ENCODE results near the gene BST2. TPM values are rescaled to one million over a fixed set of nuclear protein-coding genes. Genes with fewer than 3 reads are reported as not detected.

BST2 gene
- total and polyA plus RNA-seq, 4 donors, result 25.6 to 239 (median 123) TPM

- 92% methylated on average over 9 of the region's 9 CpGs for WGBS
- Histone ChIP-seq H3K9me3 (ENCODE audit: control insufficient read depth in 4 of 4, low read length in 3 of 4) (no peaks in the 10 kb centered on the region), H3K9ac (ENCODE audit: low read depth in 1 of 2, low read length in 2 of 2) (no peak overlapping the region), H3K4me3 (ENCODE audit: low read depth in 1 of 3, low read length in 3 of 3) (no peak overlapping the region), H3K27ac (ENCODE audit: low read depth in 1 of 2, low read length in 2 of 2) (no peak overlapping the region), H3K4me1 (ENCODE audit: control insufficient read depth in 4 of 4, insufficient read depth in 4 of 4, low read length in 3 of 4) (peaks cover 0 to 15% (median 12%) of the 10 kb centered on the region in 4 donors), H3K36me3 (ENCODE audit: control insufficient read depth in 4 of 4, insufficient read depth in 3 of 4, low read depth in 1 of 4, low read length in 3 of 4) (peaks cover 2 to 9% (median 4%) of the 10 kb centered on the region in 4 donors), H3K27me3 (ENCODE audit: control insufficient read depth in 4 of 4, insufficient read depth in 4 of 4, low read length in 3 of 4) (no peaks in the 10 kb centered on the region)
- TF ChIP-seq HNF4A (conservative IDR thresholded peaks at IDR 0.05), result peak in 1 of 2 donors; percentile 13
- TF ChIP-seq, protein P1, sequence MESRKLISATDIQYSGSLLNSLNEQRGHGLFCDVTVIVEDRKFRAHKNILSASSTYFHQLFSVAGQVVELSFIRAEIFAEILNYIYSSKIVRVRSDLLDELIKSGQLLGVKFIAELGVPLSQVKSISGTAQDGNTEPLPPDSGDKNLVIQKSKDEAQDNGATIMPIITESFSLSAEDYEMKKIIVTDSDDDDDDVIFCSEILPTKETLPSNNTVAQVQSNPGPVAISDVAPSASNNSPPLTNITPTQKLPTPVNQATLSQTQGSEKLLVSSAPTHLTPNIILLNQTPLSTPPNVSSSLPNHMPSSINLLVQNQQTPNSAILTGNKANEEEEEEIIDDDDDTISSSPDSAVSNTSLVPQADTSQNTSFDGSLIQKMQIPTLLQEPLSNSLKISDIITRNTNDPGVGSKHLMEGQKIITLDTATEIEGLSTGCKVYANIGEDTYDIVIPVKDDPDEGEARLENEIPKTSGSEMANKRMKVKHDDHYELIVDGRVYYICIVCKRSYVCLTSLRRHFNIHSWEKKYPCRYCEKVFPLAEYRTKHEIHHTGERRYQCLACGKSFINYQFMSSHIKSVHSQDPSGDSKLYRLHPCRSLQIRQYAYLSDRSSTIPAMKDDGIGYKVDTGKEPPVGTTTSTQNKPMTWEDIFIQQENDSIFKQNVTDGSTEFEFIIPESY (IDR thresholded peaks at IDR 0.05), result no peak
- no peak for DNase-seq (ENCODE audit: low spot score)
Measured at GRCh38 chr19:17409990-17410389, 4.6 kb upstream of the BST2 start.

DNA sequence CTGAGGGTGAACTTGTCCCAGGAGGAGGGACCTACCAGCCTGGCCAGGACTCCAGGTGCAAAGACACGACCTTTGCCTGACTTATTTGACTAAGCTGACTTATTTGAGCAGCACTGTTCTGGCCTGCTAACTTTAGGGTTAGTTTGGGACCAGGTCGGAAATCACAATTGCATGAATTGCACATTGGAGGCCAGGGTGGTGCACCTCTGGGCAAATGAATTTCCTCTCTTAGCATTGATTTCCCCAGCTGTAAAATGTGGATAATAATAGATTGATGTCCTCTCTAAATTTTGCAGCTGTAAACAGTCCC is 1.4 kb upstream of the BST2 start:
- H3K36me3 ChIP-seq (ENCODE audit: control insufficient read depth in 4 of 4, insufficient read depth in 3 of 4, low read depth in 1 of 4, low read length in 3 of 4), result peaks cover 0 to 5% (median under 1%) of the 10 kb centered on the region in 4 donors

More for the DNA sequence above, 1.4 kb upstream of the BST2 start:
- DNase-seq (ENCODE audit: low spot score), result no peak
- 11% methylated on average over 2 of the region's 2 CpGs for WGBS
- H3K4me3 ChIP-seq (ENCODE audit: low read depth in 1 of 3, low read length in 3 of 3), result peak overlapping the region in 2 of 3 donors; percentile 38 to 62
- H3K27me3 ChIP-seq (ENCODE audit: control insufficient read depth in 4 of 4, insufficient read depth in 4 of 4, low read length in 3 of 4), result no peaks in the 10 kb centered on the region
- H3K27ac ChIP-seq (ENCODE audit: low read depth in 1 of 2, low read length in 2 of 2), result peak overlapping the region; percentile 95 to 96
- no peaks in the 10 kb centered on the region for H3K9me3 ChIP-seq (ENCODE audit: control insufficient read depth in 4 of 4, low read length in 3 of 4)
- H3K9ac ChIP-seq (ENCODE audit: low read depth in 1 of 2, low read length in 2 of 2), result peak overlapping the region; percentile 54 to 88
- H3K4me1 ChIP-seq (ENCODE audit: control insufficient read depth in 4 of 4, insufficient read depth in 4 of 4, low read length in 3 of 4), result peaks cover 0 to 30% (median 21%) of the 10 kb centered on the region in 4 donors
- peak; percentile 77 for TF ChIP-seq SP1 (IDR thresholded peaks at IDR 0.05)
- no peak for TF ChIP-seq FOXA2 (IDR thresholded peaks at IDR 0.05)
- TF ChIP-seq HNF4G (IDR thresholded peaks at IDR 0.05), result no peak
- peak; percentile 5 to 28 for TF ChIP-seq HNF4A (conservative IDR thresholded peaks at IDR 0.05)
- no peak for TF ChIP-seq TAF1 (conservative IDR thresholded peaks at IDR 0.05)
- TF ChIP-seq, protein P1 (IDR thresholded peaks at IDR 0.05), result no peak
- TF ChIP-seq YY1 (IDR thresholded peaks at IDR 0.05), result no peak
- TF ChIP-seq, protein P2, sequence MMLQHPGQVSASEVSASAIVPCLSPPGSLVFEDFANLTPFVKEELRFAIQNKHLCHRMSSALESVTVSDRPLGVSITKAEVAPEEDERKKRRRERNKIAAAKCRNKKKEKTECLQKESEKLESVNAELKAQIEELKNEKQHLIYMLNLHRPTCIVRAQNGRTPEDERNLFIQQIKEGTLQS (IDR thresholded peaks at IDR 0.05), result no peak
- peak; percentile 32 to 58 for TF ChIP-seq RXRA (IDR thresholded peaks at IDR 0.05)
- TF ChIP-seq, protein P3, sequence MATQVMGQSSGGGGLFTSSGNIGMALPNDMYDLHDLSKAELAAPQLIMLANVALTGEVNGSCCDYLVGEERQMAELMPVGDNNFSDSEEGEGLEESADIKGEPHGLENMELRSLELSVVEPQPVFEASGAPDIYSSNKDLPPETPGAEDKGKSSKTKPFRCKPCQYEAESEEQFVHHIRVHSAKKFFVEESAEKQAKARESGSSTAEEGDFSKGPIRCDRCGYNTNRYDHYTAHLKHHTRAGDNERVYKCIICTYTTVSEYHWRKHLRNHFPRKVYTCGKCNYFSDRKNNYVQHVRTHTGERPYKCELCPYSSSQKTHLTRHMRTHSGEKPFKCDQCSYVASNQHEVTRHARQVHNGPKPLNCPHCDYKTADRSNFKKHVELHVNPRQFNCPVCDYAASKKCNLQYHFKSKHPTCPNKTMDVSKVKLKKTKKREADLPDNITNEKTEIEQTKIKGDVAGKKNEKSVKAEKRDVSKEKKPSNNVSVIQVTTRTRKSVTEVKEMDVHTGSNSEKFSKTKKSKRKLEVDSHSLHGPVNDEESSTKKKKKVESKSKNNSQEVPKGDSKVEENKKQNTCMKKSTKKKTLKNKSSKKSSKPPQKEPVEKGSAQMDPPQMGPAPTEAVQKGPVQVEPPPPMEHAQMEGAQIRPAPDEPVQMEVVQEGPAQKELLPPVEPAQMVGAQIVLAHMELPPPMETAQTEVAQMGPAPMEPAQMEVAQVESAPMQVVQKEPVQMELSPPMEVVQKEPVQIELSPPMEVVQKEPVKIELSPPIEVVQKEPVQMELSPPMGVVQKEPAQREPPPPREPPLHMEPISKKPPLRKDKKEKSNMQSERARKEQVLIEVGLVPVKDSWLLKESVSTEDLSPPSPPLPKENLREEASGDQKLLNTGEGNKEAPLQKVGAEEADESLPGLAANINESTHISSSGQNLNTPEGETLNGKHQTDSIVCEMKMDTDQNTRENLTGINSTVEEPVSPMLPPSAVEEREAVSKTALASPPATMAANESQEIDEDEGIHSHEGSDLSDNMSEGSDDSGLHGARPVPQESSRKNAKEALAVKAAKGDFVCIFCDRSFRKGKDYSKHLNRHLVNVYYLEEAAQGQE (IDR thresholded peaks at IDR 0.05), result no peak
- no peak for TF ChIP-seq NR2F2 (IDR thresholded peaks at IDR 0.05)
- no peak for TF ChIP-seq EGR1 (IDR thresholded peaks at IDR 0.05; ENCODE audit: low read depth in 2 of 2)
- no peak for TF ChIP-seq JUND (IDR thresholded peaks at IDR 0.05)

All from liver (tissue), 9 donors.